Neural progenitor cell (in vitro differentiated cells): ENCODE data around the gene RBM33. TPM values are rescaled to one million over a fixed set of nuclear protein-coding genes. Genes with fewer than 3 reads are reported as not detected.

Source experiments
- DNase-seq: peaks from one replicate; pipeline ENCODE4 v3.0.0-alpha.2; 2016; ENCODE audit warnings: low spot score
- H2AFZ ChIP-seq: fragments of 200-600 bp; sonication (generic); replicated peaks from 2 replicates; pipeline ENCODE4 v1.6.1; 2016; ENCODE audit warnings: antibody characterized with exemption
- H3F3A ChIP-seq: fragments of 200-600 bp; sonication (generic); 2 replicates; pipeline ENCODE4 v1.6.1; 2016; ENCODE audit warnings: antibody characterized with exemption, low read depth
- H3K27ac ChIP-seq: fragments of 200-600 bp; sonication (generic); 2 replicates; pipeline ENCODE4 v1.5.1; 2016; ENCODE audit warnings: mild to moderate bottlenecking
- H3K27me3 ChIP-seq: fragments of 200-600 bp; sonication (generic); 2 replicates; pipeline ENCODE4 v1.6.1; 2016; ENCODE audit warnings: mild to moderate bottlenecking, moderate library complexity
- H3K36me3 ChIP-seq: fragments of 200-600 bp; sonication (generic); 2 replicates; pipeline ENCODE4 v1.5.1; 2016
- H3K4me1 ChIP-seq: fragments of 200-600 bp; sonication (generic); 2 replicates; pipeline ENCODE4 v1.6.1; 2016; ENCODE audit warnings: mixed run types
- H3K4me2 ChIP-seq: fragments of 200-600 bp; sonication (generic); 2 replicates; pipeline ENCODE4 v1.6.1; 2016
- H3K4me3 ChIP-seq: fragments of 200-600 bp; sonication (generic); 2 replicates; pipeline ENCODE4 v1.5.1; 2016
- H3K79me2 ChIP-seq: fragments of 200-600 bp; sonication (generic); 2 replicates; pipeline ENCODE4 v1.6.1; 2016; ENCODE audit warnings: low read depth
- H3K9ac ChIP-seq: fragments of 200-600 bp; sonication (generic); 2 replicates; pipeline ENCODE4 v1.6.1; 2016
- H3K9me3 ChIP-seq: fragments of 200-600 bp; sonication (generic); 2 replicates; pipeline ENCODE4 v1.5.1; 2016; ENCODE audit warnings: low read depth
- H4K20me1 ChIP-seq: fragments of 200-600 bp; sonication (generic); 2 replicates; pipeline ENCODE4 v1.6.1; 2016; ENCODE audit warnings: low read depth
- H3K27ac Mint-ChIP-seq: 3 replicates; pipeline ENCODE4 v1.8.0; 2021; ENCODE audit warnings: mixed read lengths
- H3K27me3 Mint-ChIP-seq: 2 replicates; pipeline ENCODE4 v1.8.0; 2022; ENCODE audit warnings: low read depth, mild to moderate bottlenecking, inconsistent platforms, moderate library complexity, mixed read lengths; ENCODE audit not compliant: insufficient read depth
- H3K36me3 Mint-ChIP-seq: 3 replicates; pipeline ENCODE4 v1.8.0; 2021; ENCODE audit warnings: mixed read lengths
- H3K4me1 Mint-ChIP-seq: 3 replicates; pipeline ENCODE4 v1.8.0; 2021; ENCODE audit warnings: mixed read lengths
- H3K4me3 Mint-ChIP-seq: 3 replicates; pipeline ENCODE4 v1.8.0; 2021; ENCODE audit warnings: mild to moderate bottlenecking, moderate library complexity, mixed read lengths
- H3K9me3 Mint-ChIP-seq: 3 replicates; pipeline ENCODE4 v1.8.0; 2020; ENCODE audit warnings: mixed read lengths
- CTCF ChIP-seq: fragments of 200-600 bp; sonication (generic); IDR thresholded peaks from 2 replicates; pipeline ENCODE4 v1.5.1; 2017; ENCODE audit warnings: antibody characterized with exemption, mild to moderate bottlenecking
- EZH2 ChIP-seq: fragments of 200-600 bp; sonication (generic); IDR thresholded peaks from 2 replicates; pipeline ENCODE4 v1.6.1; 2017; ENCODE audit warnings: antibody characterized with exemption, mild to moderate bottlenecking, moderate library complexity
- EZH2phosphoT487 ChIP-seq: fragments of 200-600 bp; sonication (generic); IDR thresholded peaks from 2 replicates; pipeline ENCODE4 v1.6.1; 2017; ENCODE audit warnings: antibody characterized with exemption
- total RNA-seq: library from RNA; depleted of rRNA; stranded (reverse); fragments of >200 nt; gene quantifications from 2 replicates; pipeline ENCODE4 v1.2.3, GENCODE V29; 2015; ENCODE audit warnings: low replicate concordance

Gene RBM33
- total RNA-seq, 1 donor from 2014 or later, result 48.6 TPM

- H3K36me3 ChIP-seq, result no peaks in the 10 kb centered on the region
- no peak overlapping the region for H3K27ac ChIP-seq
- Mint-ChIP-seq H3K9me3 (peaks cover 19% of the 10 kb centered on the region), H3K36me3 (peaks cover 42% of the 10 kb centered on the region), H3K4me3 (no peak overlapping the region), H3K27me3 (peaks cover 6% of the 10 kb centered on the region), H3K4me1 (peaks cover 18% of the 10 kb centered on the region), H3K27ac (no peak overlapping the region)
- peaks cover 11% of the 10 kb centered on the region for H3K4me1 ChIP-seq
- no peak overlapping the region for H2AFZ ChIP-seq
- H3K9me3 ChIP-seq, result no peaks in the 10 kb centered on the region
- H3K27me3 ChIP-seq, result no peaks in the 10 kb centered on the region
- no peak for DNase-seq
- no peak for TF ChIP-seq EZH2phosphoT487
- TF ChIP-seq CTCF, result no peak
- no peak for TF ChIP-seq EZH2
- H3K4me2 ChIP-seq, result no peak overlapping the region
- H3K4me3 ChIP-seq, result no peak overlapping the region
- peaks cover 53% of the 10 kb centered on the region for H3K79me2 ChIP-seq
- H4K20me1 ChIP-seq, result peaks cover 42% of the 10 kb centered on the region
- H3K9ac ChIP-seq, result no peak overlapping the region
- peaks cover 7% of the 10 kb centered on the region for H3F3A ChIP-seq
Observed at GRCh38 chr7:155763122-155763521, 118.7 kb downstream of the RBM33 start.

GRCh38 chr7:155763691-155764437, 119.4 kb downstream of the RBM33 start:
- no peaks in the 10 kb centered on the region for H3K36me3 ChIP-seq
- no peak overlapping the region for H2AFZ ChIP-seq
- H3K4me3 Mint-ChIP-seq, result no peak overlapping the region
- DNase-seq, result no peak
- no peak overlapping the region for H3K27ac ChIP-seq
- peaks cover 7% of the 10 kb centered on the region for H3K27me3 Mint-ChIP-seq
- H3K4me1 ChIP-seq, result peaks cover 4% of the 10 kb centered on the region
- H3K79me2 ChIP-seq, result peaks cover 50% of the 10 kb centered on the region
- H3K9me3 ChIP-seq, result no peaks in the 10 kb centered on the region
- H3K36me3 Mint-ChIP-seq, result peaks cover 36% of the 10 kb centered on the region
- no peak overlapping the region for H3K4me3 ChIP-seq
- H3F3A ChIP-seq, result peaks cover 8% of the 10 kb centered on the region
- TF ChIP-seq EZH2 (no peak), CTCF (no peak), EZH2phosphoT487 (no peak)
- peaks cover 16% of the 10 kb centered on the region for H3K9me3 Mint-ChIP-seq
- H4K20me1 ChIP-seq, result peaks cover 44% of the 10 kb centered on the region
- no peak overlapping the region for H3K4me2 ChIP-seq
- no peak overlapping the region for H3K9ac ChIP-seq
- H3K27me3 ChIP-seq, result no peaks in the 10 kb centered on the region
- H3K27ac Mint-ChIP-seq, result no peak overlapping the region
- H3K4me1 Mint-ChIP-seq, result peaks cover 16% of the 10 kb centered on the region

- no peak overlapping the region for H3K9ac ChIP-seq
- peaks cover 34% of the 10 kb centered on the region for H3K36me3 Mint-ChIP-seq
Observed at GRCh38 chr7:155764438-155764793, 120.0 kb downstream of the RBM33 start.

More at GRCh38 chr7:155764438-155764793, 120.0 kb downstream of the RBM33 start:
- Histone ChIP-seq H2AFZ (no peak overlapping the region), H3K27me3 (no peaks in the 10 kb centered on the region), H3K9me3 (no peaks in the 10 kb centered on the region), H3K27ac (no peak overlapping the region), H3K4me2 (no peak overlapping the region), H3K4me1 (peaks cover 4% of the 10 kb centered on the region), H3K4me3 (no peak overlapping the region), H3K36me3 (no peaks in the 10 kb centered on the region), H4K20me1 (peaks cover 44% of the 10 kb centered on the region), H3F3A (peaks cover 8% of the 10 kb centered on the region), H3K79me2 (peaks cover 51% of the 10 kb centered on the region)
- Mint-ChIP-seq H3K9me3 (peaks cover 14% of the 10 kb centered on the region), H3K27ac (no peak overlapping the region), H3K27me3 (peaks cover 7% of the 10 kb centered on the region), H3K4me1 (peaks cover 16% of the 10 kb centered on the region), H3K4me3 (no peak overlapping the region)
- no peak for TF ChIP-seq EZH2
- TF ChIP-seq CTCF, result no peak
- no peak for TF ChIP-seq EZH2phosphoT487
- DNase-seq, result no peak
